Activated naive CD4-positive, alpha-beta T cell treated with Interleukin-2 at 50 U/mL for 16 hours (primary cell): ENCODE data around the gene TTYH3.
A peak's percentile ranks its signal among the peaks of the same experiment; 100 is the strongest.
"Not testable (repeated sequence)": the region's sequence is repeated elsewhere in the genome, so short reads cannot be mapped to it uniquely, and the experiment has no call there.

Experiments used
- DNase-seq: peaks from one replicate; pipeline ENCODE4 v3.0.0-alpha.2; 2020

The TTYH3 gene

GRCh38 chr7:2666588-2667250 is 34.9 kb downstream of the TTYH3 start:
- DNase-seq = no peak

- DNase-seq = no peak
These were observed 36.1 kb downstream of the TTYH3 start for GRCh38 chr7:2667843-2668242.

DNA sequence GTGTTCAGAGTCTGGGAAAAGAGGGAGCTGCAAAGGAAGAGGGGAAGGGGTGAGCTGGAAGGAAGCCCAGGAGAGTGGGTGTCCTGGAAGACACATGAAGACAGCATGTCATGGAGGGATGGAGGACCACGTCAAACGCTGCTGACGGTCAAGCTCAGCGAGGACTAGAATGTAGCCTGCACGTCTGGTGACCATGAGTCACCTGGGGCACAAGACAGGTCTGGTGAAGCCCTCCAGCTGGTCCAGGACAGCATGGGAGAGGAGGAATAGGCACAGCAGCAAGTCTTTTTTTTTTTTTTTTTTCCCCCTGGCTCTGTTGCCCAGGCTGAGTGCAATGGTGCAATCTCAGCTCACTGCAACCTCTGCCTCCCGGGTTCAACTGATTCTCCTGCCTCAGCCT is 36.6 kb downstream of the TTYH3 start:
- no peak for DNase-seq

- DNase-seq = no peak
These were observed 38.4 kb downstream of the TTYH3 start for GRCh38 chr7:2670171-2670570.

GRCh38 chr7:2670720-2671391 is 39.1 kb downstream of the TTYH3 start:
- peak; percentile 70 for DNase-seq

DNA sequence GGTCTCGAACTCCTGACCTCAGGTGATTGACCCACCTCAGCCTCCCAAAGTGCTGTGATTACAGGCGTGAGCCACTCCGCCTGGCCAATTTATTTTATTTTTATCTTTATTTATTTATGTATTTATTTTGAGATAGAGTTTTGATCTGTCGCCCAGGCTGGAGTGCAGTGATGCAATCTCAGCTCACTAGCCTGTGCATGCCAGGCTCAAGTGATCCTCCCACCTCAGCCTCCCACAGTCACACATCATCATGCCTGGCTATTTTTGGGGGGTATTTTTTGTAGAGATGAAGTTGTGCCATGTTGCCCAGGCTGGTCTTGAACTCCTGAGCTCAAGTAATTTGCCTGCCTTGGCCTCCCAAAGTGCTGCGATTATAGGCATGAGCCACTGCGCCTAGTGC is 41.4 kb downstream of the TTYH3 start:
- not testable (repeated sequence) for DNase-seq

DNA sequence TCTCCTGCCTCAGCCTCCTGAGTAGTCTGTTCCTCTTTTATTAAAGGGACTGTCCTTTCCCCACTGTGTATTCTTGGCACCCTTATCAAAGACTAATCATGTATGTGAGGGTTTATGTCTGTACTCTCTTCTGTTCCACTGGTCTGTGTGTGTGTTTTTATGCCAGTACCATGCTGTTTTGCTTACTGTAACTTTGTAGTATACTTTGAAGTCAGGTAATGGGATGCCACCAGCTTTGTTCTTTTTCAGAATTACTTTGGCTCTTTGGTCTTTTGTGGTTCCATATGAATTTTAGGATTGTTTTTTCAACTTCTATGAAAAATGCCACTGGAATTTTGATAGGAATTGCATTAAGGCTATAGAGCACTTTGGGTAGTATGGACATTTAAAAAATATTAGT is 42.1 kb downstream of the TTYH3 start:
- no peak for DNase-seq

- DNase-seq = no peak
These were observed 43.5 kb downstream of the TTYH3 start for GRCh38 chr7:2675256-2675764.

DNA sequence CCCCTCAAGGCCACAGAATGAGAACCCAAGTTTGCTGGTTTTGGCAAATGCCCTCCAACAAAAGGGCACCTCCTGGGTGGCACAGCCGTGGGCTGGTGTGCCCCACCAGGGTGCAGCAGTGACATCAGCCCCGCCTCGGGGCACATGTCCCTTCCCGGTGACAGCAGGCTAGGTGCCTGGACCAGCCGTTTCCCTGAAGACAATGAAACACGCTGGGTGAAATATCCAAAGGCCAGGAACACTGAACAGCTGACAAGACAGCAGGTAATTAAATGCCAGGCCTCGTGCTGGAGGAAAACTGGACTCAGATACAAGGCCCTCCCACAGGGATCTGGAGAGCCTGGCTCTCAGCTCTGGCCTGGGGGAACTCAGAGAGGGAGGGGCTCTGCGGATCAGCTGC is 44.8 kb downstream of the TTYH3 start:
- not testable (repeated sequence) for DNase-seq

- not testable (repeated sequence) for DNase-seq
These were observed 46.7 kb downstream of the TTYH3 start for GRCh38 chr7:2678454-2678853.

GRCh38 chr7:2679135-2680127 is 47.6 kb downstream of the TTYH3 start:
- DNase-seq = not testable (repeated sequence)

GRCh38 chr7:2680256-2680655 is 48.5 kb downstream of the TTYH3 start:
- DNase-seq = no peak

DNA sequence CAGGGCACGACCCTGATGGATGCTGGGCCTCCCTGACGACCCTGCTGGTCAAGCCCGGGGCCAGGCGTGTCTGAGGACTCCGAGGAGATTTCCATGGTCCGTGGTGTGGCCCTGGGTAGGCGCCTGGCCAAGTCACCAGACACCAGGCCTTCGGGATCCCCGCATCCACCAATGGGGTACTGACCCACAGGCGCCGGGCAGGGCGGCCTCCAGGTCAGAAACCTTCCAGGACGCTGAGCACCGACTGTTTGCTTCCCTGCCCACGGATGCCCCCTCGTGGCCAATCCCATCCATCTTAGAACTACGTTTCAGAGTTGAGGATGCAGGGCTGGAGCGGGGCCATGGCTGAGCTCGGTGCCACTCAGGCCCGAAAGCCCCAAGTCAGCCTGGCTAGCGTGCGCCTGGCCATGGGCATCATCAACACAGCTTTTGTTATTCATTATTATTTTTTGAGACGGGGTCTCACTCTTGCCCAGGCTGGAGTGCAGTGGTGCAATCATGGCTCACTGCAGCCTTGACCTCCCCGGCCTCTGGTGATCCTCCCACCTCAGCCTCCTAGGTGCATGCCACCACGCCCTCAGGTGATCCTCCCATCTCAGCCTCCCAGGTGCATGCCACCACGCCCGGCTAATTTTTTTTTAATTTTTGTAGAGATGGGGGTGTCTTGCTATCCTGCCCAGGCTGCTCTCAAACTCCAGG is 49.2 kb downstream of the TTYH3 start:
- peak; percentile 49 for DNase-seq

- no peak for DNase-seq
These were observed 50.4 kb downstream of the TTYH3 start for GRCh38 chr7:2681929-2682799.

- no peak for DNase-seq
These were observed 52.7 kb downstream of the TTYH3 start for GRCh38 chr7:2684501-2684900.

DNA sequence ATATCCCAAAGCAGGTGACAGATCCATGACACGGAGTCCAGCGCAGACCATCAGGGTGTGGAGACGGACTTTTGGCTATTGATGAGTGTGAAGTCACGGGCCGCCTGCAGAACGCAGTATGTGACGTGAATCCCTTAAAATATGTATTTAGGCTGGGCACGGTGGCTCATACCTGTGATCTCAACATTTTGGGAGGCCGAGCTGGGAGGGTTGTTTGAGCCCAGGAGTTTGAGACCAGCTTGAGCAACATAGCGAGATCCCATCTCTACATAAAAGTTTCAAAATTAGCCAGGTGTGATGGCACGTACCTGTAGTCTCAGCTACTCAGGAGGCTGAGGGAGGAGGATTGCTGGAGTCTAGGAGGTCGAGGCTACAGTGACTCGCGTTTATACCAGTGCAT is 54.3 kb downstream of the TTYH3 start:
- DNase-seq = no peak

DNA sequence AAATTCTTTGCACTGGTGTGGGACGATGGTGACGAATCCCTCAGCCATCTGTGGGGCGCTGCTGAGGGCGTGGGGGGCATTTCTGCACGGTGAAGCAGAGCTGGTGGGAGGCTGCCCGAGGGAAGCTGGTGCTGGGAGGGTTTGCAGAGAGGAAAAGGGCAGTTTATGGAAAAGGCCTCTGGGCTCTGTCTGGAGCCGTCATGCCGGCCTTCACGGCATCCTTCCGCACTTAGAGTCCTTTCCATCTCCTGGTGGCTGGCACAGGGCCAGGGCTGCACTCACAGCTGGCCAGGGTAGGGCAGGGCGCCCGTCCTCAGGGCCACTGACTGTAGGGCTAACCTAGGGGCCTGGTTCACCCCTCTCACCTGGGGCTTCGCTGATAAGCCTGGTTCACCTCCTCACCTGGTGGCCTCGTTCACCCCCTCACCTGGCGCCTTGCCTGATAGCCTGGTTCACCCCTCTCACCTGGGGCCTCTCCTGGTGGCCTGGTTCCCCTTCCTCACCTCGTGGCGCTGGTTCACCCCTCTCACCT is 55.6 kb downstream of the TTYH3 start:
- DNase-seq = no peak

GRCh38 chr7:2687881-2688318 is 56.1 kb downstream of the TTYH3 start, which contains the start of gene AMZ1:
AMZ1 (plus strand) TSS chr7:2688202; CDS start chr7:2700452, 12,250 bp downstream.
- DNase-seq = no peak

DNA sequence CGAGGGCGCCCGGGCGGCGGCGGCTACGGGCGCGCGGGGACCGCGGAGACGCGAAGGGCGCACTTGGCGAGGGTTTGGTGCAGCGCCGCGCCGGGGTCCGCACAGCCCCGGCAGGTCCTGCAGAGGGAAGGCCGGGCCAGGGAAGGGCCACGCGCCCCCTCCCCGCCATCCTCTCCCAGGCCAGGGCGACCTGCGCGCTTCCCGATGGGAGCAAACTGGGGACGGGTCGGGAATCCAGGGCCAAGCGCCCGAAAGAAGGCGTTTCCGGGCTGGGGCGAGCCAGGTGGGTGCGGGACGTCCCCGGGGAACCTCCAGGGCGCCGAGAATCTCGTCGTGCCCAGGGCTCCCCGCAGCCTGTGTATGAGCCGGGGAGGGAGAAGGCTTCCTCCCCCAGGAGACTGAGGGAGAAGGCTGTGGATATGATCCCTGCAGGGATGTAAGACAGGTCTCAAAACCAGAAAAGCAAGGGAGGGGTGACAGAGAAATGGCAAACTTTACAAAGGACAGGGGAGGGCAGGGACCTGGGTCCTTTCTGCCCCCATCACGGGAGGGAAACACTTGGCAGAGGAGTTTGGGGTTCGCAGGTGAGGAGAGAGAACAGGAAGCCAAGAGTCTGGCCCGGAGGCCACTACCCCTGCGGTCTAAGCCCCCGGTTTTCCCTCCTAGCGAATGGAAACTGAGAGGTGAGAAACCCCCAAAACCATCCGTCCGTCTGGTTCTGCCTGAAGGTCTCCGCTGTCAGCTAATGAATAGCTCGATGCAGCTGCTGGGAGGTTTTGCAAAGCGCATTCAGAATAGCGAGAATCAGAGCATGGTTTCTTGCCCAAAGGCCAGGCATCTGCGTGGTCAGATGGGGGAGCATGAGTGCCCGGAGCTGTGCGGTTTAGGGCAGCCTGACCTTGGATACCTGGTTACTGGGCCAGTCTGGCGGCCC is 56.9 kb downstream of the TTYH3 start:
- no peak for DNase-seq

DNA sequence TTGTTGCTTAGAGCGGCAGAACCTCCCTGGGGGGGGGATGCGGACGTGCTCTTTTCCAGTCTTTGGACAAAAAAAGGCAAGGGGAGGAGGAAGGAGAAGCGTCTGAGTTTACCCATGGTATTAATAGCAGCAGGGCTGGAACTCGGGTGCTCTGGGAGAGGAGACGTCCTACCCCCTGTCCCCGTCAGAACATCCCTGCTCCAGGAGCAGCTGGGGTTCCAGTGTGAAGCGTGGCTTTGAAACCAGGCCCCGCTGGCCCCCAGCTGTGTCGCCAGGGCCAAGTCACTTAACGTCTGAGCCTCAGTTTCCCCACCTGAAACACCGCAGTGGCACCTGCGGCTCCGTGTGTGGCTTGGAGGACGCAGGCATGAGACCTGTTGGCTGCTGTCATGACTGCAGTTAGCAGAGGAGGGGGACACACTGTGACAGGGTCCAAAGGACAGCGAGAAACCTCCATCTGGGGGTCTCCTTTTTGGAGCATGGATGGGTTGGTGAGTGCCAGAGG is 57.6 kb downstream of the TTYH3 start:
- no peak for DNase-seq
